Measurements from ENCODE around the gene COP1.
"Not testable (repeated sequence)": the region's sequence is repeated elsewhere in the genome, so short reads cannot be mapped to it uniquely, and the experiment has no call there.

Gene COP1

GRCh38 chr1:176206961-176207902 is at the start of gene COP1:
Gene COP1 (minus strand): TSS chr1:176207286. CDS start chr1:176206978, 308 bp downstream.
- peak; percentile 84 to 95 for DNase-seq

GRCh38 chr1:176252191-176252590 is 45.1 kb upstream of the COP1 start:
- DNase-seq: no peak

GRCh38 chr1:176244851-176245250 is 37.8 kb upstream of the COP1 start:
- no peak for DNase-seq

GRCh38 chr1:176243746-176244145 is 36.7 kb upstream of the COP1 start:
- no peak for DNase-seq

- DNase-seq: no peak
These were observed 34.4 kb upstream of the COP1 start for GRCh38 chr1:176241385-176242015.

GRCh38 chr1:176233657-176234056 is 26.6 kb upstream of the COP1 start:
- not testable (repeated sequence) for DNase-seq

- DNase-seq: no peak
These were observed 20.5 kb upstream of the COP1 start for GRCh38 chr1:176227579-176227978.

GRCh38 chr1:176225911-176226310 is 18.8 kb upstream of the COP1 start:
- DNase-seq: no peak

GRCh38 chr1:176225479-176225875 is 18.4 kb upstream of the COP1 start:
- DNase-seq: no peak

GRCh38 chr1:176222196-176222595 is 15.1 kb upstream of the COP1 start:
- DNase-seq: peak in 1 of 2 experiments; percentile 66

- no peak for DNase-seq
These were observed 13.1 kb upstream of the COP1 start for GRCh38 chr1:176220100-176220689.

GRCh38 chr1:176217461-176218099 is 10.5 kb upstream of the COP1 start:
- no peak for DNase-seq

- DNase-seq: no peak
These were observed 8.9 kb upstream of the COP1 start for GRCh38 chr1:176216031-176216430.

- DNase-seq: no peak
These were observed 4.5 kb upstream of the COP1 start for GRCh38 chr1:176211396-176212165.

- DNase-seq: no peak
These were observed 948 bp upstream of the COP1 start for GRCh38 chr1:176208034-176208433.

- DNase-seq: peak; percentile 18 to 33
These were observed 803 bp downstream of the COP1 start for GRCh38 chr1:176206006-176206960.

GRCh38 chr1:176205332-176205914 is 1.7 kb downstream of the COP1 start:
- no peak for DNase-seq

- not testable (repeated sequence) for DNase-seq
These were observed 2.4 kb downstream of the COP1 start for GRCh38 chr1:176204655-176205054.

GRCh38 chr1:176203735-176204134 is 3.4 kb downstream of the COP1 start:
- DNase-seq: no peak

- no peak for DNase-seq
These were observed 5.5 kb downstream of the COP1 start for GRCh38 chr1:176201568-176201967.

GRCh38 chr1:176199707-176200106 is 7.4 kb downstream of the COP1 start:
- DNase-seq: no peak
